ENCODE measurements around the gene OR10AD1.
A peak's percentile ranks its signal among the peaks of the same experiment; 100 is the strongest.
"Not testable (repeated sequence)": the region's sequence is repeated elsewhere in the genome, so short reads cannot be mapped to it uniquely, and the experiment has no call there.

Gene OR10AD1, protein sequence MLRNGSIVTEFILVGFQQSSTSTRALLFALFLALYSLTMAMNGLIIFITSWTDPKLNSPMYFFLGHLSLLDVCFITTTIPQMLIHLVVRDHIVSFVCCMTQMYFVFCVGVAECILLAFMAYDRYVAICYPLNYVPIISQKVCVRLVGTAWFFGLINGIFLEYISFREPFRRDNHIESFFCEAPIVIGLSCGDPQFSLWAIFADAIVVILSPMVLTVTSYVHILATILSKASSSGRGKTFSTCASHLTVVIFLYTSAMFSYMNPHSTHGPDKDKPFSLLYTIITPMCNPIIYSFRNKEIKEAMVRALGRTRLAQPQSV

GRCh38 chr12:48203192-48203591, at the start of gene OR10AD1:
Gene OR10AD1, minus strand, starts transcription at chr12:48203292. Its CDS starts 0 bp downstream, at chr12:48203292.
- no peak for DNase-seq (ENCODE audit: low spot score)

DNA sequence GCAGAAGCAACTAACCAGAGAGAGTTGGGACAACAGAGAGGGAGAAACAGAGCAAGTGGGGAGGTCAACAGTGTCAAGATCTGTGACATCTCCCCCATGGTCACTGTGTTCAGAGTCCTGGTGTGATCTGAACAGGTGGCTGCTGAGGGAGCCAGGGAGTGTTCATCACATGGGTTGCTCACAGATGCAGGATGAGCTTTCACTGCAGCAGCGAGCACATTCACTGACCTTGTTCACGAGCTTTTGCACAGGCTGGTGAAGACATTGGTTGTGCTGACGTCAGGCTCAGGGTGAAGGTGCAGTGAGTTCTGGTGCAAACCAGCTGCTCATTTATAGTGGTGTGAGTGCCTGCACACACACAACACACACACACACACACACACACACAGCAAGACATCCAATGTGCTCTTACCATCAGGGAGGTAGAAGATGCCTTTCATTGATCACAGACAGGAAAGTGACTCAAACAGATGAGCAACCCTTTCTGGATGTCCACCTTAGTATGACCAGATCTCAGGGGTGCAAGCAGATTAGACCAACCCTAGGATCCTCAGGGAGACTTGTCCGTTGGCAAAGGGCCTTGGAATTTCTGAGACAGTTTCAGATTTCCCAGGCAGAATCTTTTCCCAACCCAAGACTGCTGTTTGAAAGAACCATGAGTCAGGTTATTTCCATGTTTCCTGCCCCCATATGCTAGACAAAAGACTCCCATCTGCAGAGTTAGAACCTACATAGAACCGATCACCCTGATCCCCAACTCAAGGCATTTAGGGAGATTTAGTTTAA, 44.3 kb upstream of the OR10AD1 start:
- no peak for DNase-seq (ENCODE audit: low spot score)

DNA sequence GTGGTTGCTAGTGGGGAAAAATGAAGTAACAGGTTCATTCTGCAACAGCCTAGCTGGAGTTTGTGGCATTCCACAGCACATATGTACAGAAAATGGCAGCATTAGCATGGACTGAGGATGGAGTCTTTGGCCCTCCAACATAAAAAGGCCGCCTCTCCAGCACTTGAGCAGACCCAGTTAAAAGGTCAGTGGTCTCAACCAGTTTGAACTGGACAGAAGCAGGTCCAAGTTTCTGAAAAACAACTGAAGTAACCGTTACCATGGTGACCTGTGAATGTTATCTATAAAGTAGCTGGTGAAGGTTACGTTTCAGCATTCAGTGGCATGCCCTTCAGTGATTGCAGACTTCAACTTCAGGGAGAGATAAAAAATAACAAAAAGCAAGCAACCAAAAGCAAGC, 34.1 kb upstream of the OR10AD1 start:
- DNase-seq (ENCODE audit: low spot score), result no peak

DNA sequence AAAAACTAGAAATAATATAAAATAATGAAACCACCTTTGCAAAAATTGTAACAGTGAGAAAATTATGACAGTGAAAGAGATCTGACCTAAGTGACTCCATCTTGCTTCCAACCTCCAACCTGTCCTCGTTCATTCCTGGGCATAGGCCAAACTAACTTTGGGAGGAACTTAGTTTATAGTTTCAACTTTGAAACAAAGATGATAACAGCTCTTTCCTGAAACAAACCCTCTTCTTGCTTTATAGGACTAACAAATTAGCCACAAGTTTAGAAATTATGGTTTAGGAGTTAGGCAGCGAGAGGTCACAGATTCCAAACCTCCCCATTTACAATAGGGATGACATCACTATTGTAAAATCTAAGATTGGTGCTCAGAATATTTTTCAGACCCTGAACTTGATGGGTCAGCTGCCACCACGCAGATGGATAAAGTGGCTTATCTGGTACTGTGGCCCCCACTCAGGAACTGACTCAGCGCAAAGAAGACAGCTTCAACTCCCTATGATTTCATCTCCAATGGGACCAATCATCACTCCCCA, 32.8 kb upstream of the OR10AD1 start:
- no peak for DNase-seq (ENCODE audit: low spot score)

DNA sequence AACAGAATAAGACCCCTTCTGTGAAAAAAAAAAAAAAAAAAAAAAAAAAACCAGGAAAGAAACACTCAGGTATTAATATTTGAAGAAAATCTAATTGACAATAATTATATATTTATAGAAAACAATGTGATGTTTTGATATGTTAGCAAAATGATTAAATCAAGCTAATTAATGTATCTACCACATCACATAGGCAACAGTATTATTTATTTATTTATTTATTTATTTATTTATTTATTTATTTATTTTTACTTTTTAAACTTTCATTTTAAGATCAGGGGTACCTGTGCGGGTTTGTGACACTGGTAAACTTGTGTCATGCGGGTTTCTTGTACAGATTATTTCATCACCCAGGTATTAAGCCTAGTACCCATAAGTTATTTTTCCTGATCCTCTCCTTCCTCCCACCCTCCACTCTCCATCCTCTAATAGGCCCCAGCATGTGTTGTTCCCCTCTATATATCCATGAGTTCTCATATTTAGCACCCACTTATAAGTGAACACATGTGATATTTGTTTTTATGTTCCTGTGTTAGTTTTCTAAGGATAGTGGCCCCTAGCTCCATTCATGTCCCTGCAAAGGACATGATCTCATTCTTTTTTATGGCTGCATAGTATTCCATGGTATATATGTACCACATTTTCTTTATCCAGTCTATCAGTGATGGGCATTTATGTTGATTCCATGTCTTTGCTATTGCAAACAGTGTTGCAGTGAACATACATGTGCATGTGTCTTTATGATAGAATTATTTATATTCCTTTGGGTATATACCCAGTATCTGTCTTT, 28.3 kb upstream of the OR10AD1 start:
- not testable (repeated sequence) for DNase-seq (ENCODE audit: low spot score)

DNA sequence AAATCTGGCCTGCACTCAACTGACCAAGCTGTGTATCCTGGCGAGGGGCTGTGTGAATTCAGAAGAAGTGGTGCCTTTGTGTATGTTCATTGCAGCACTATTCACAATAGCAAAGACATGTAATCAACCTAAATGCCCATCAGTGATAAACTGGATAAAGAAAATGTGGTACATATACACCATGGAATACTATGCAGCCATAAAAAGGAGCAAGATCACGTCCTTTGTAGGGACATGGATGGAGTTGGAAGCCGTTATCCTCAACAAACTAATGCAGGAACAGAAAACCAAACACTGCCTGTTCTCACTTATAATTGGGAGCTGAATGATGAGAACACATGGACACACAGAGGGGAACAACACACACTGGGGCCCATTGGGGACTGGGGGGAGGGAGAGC, 21.4 kb upstream of the OR10AD1 start:
- not testable (repeated sequence) for DNase-seq (ENCODE audit: low spot score)

DNA sequence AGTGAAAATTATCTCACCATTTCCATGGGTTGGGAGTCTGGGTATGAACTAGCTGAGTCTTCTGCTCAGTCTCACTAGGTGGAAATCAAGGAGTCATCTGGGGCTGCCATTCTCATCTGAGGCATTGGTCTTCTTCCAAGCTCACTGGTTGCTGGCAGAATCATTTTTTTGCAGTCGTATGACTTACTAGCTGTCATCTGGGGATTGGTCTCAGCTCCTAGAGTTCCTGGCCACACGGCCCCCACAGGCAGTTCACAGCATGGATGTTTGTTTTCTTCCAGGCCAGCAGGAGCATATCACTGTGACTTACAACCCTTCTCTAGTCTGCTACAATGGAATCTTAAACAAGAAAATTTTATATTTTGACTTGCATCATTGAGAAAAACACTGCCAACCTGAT, 18.6 kb upstream of the OR10AD1 start:
- no peak for DNase-seq (ENCODE audit: low spot score)

- DNase-seq (ENCODE audit: low spot score), result no peak
These were observed 17.6 kb upstream of the OR10AD1 start for GRCh38 chr12:48220701-48221100.

- no peak for DNase-seq (ENCODE audit: low spot score)
These were observed 16.5 kb upstream of the OR10AD1 start for GRCh38 chr12:48219631-48220030.

DNA sequence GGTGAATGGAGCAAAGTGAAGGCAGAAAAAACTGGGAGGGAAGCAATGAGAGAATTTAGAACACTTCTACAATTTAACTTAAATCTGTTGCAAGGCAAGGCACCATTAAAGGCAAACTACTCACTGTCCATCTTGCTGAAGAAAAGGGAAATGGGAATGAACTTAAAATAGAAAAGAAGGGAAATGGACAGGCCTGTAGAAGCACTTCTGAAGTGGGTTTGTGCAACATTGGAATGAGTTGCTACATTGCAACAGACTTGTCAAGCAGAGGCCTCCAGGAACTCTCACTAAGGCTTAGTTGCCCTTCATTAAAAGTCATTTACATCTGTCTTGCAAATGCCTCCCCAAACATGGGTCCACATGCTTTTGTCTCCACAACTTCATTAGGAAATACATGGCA, 13.7 kb upstream of the OR10AD1 start:
- no peak for DNase-seq (ENCODE audit: low spot score)

DNA sequence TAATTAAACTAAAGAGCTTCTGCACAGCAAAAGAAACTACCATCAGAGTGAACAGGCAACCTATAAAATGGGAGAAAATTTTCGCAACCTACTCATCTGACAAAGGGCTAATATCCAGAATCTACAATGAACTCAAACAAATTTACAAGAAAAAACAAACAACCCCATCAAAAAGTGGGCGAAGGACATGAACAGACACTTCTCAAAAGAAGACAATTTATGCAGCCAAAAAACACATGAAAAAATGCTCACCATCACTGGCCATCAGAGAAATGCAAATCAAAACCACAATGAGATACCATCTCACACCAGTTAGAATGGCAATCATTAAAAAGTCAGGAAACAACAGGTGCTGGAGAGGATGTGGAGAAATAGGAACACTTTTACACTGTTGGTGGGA, 6.4 kb upstream of the OR10AD1 start:
- not testable (repeated sequence) for DNase-seq (ENCODE audit: low spot score)

DNA sequence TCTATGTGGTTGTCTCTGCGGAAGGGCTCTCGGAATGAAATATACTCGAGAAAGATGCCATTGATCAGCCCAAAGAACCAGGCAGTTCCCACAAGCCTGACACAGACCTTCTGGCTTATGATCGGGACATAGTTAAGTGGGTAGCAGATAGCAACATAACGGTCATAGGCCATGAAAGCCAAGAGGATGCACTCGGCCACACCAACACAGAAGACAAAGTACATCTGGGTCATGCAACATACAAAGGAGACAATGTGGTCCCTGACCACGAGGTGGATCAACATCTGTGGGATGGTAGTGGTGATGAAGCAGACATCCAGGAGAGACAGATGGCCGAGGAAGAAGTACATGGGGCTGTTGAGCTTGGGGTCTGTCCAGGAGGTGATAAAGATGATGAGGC, 326 bp downstream of the OR10AD1 start:
- DNase-seq (ENCODE audit: low spot score), result no peak

DNA sequence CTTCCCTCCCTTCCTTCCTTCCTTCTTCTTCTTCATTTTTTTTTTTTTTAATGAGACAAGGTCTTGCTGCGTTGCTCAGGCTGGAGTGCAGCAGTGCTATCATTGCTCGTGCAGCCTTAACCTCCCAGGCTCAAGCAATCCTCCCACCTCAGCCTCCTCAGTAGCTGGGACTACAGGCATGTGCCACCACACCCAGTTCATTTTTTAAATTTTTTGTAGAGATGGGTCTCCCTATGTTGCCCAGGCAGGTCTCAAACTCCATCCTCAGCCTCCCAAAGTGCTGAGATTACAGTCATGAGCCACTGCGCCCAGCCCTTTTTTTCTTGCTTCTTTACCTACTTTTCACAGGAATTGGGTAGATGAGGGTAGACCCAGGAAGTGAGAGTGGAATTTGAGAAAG, 1.6 kb downstream of the OR10AD1 start:
- DNase-seq (ENCODE audit: low spot score), result no peak

DNA sequence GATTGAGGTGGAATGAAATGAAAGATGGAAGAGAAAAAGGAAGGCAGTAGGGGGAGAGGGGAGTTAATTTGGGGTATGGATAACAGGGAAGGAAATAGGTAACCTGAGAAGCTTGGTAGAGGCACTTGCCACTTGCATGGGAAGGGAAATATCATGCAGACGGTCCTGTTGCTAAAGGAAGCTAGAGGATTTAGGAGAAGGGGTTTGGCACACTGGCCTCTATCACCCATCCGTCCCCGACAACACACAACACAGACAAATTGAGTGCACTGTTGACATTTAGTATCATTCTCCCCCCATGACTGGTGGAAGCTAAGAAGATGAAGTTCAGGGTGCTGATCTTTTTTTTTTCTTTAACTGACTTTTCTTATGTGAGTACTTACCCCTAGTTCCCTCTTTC, 2.0 kb downstream of the OR10AD1 start:
- no peak for DNase-seq (ENCODE audit: low spot score)

- no peak for DNase-seq (ENCODE audit: low spot score)
These were observed 3.3 kb downstream of the OR10AD1 start for GRCh38 chr12:48199774-48200221.

- DNase-seq (ENCODE audit: low spot score), result no peak
These were observed 4.1 kb downstream of the OR10AD1 start for GRCh38 chr12:48198985-48199384.

GRCh38 chr12:48198672-48198971, 4.5 kb downstream of the OR10AD1 start:
- no peak for DNase-seq (ENCODE audit: low spot score)

DNA sequence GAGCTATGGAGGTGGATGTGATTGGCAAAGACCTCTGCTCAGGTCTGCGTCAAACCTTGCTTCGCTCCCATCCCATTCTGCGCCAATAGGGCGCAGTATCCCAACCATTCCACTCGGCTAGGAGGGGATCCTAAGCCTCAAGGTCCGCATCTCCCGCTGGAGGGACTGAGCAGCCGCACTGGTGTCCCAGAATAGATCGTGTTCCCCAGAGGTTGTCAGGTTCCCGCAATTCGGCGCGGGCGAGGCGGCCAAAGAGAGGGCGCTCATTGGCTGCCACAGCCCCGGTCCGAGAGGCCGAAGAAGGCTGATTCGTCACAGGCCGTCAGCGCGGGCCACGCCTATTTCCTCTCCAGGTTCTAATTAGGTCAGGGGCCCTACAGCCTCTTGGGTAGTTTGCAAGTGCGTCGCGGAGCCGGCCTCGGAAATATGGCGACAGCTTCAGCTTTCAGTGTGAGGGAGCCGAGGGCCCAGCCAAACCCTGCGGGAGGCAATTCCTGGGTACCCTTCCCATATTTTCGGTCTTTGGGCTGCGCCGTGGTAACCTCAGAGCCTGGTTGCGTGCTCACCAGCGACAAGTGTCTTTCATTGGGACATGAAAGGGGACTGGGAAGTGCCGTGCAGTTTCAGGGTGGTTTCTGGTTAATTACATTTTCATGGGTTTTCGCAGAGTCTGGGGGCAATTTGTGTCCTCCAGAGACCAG, 5.0 kb downstream of the OR10AD1 start:
- DNase-seq (ENCODE audit: low spot score), result peak; percentile 90

DNA sequence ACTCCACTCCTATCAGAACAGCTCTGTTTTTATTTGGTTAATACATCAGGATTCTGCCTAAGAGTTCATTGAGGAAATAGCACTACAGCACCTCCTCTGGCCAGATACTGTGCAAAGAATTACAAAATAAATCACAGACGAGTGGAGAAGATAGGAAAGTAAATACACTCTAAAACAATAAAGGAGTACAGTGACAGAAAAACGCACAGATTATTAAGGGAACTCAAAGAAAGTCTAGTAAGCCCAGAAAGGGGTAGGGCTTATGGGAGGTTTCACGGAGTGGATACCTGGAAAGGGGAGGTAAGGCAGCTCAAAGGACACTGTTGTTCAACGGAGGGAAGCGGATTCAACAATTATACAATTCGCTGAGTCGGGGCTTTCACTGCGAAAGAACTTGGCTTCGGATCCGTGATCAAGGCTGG, 5.5 kb downstream of the OR10AD1 start:
- peak; percentile 34 for DNase-seq (ENCODE audit: low spot score)

DNA sequence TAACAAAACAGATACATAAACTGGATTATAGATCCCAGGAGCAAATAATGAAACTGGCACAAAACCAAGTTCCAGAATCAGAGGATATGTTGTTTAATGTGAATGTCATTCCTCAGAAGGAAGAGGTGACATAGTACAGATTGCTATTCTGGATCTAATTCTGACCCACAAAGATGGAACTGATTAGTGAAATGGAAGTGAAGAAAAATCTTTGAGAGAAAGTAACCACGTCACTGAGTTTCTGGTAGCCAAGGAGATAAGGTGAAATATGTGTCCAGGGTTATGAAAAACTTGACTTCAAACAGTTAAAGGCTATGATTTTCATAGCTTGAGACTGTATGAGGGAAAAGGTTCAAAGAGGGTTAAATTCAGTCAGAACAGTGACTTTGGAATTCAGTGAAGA, 8.3 kb downstream of the OR10AD1 start:
- DNase-seq (ENCODE audit: low spot score), result no peak

GRCh38 chr12:48193623-48194022, 9.5 kb downstream of the OR10AD1 start:
- no peak for DNase-seq (ENCODE audit: low spot score)

GRCh38 chr12:48192861-48193260, 10.2 kb downstream of the OR10AD1 start:
- DNase-seq (ENCODE audit: low spot score), result no peak

Measured in kidney capillary endothelial cell (primary cell).